WTC11 (cell line): ENCODE results near the gene ADAMTSL5. TPM values are rescaled to one million over a fixed set of nuclear protein-coding genes. Genes with fewer than 3 reads are reported as not detected.

Experiments used
- ATAC-seq: fragments of 200-7000 bp; cut with Tn5 transposase; 2 replicates; pipeline ENCODE4 v1.10.0; 2021; ENCODE audit warnings: mild to moderate bottlenecking, moderate library complexity
- CTCF ChIA-PET: fragments of 300-600 bp; sonication (Branson Sonifier 250); formaldehyde crosslinking; loops from one replicate; lab custom pipeline; 2021; ENCODE audit warnings: antibody characterized with exemption; lab: Charles Lee
- POLR2A ChIA-PET: fragments of 350-600 bp; sonication (Branson Sonifier 250); formaldehyde crosslinking; loops from one replicate; lab custom pipeline; 2021; ENCODE audit warnings: antibody characterized with exemption; lab: Charles Lee
- DNase-seq: peaks from one replicate; pipeline ENCODE4 v3.0.0; 2021; ENCODE audit warnings: low spot score
- H3K27ac Mint-ChIP-seq: 2 replicates; pipeline ENCODE4 v1.8.0; 2021; ENCODE audit warnings: mixed read lengths
- H3K27me3 Mint-ChIP-seq: 2 replicates; pipeline ENCODE4 v1.8.0; 2021; ENCODE audit warnings: low read depth, mild to moderate bottlenecking, moderate library complexity, mixed read lengths
- H3K36me3 Mint-ChIP-seq: 2 replicates; pipeline ENCODE4 v1.8.0; 2021; ENCODE audit warnings: mixed read lengths
- H3K4me1 Mint-ChIP-seq: 2 replicates; pipeline ENCODE4 v1.8.0; 2022; ENCODE audit warnings: mixed read lengths
- H3K4me3 Mint-ChIP-seq: 2 replicates; pipeline ENCODE4 v1.8.0; 2021; ENCODE audit warnings: mild to moderate bottlenecking, moderate library complexity, mixed read lengths
- H3K9me3 Mint-ChIP-seq: 2 replicates; pipeline ENCODE4 v1.8.0; 2021; ENCODE audit warnings: mixed read lengths
- ATF2 ChIP-seq: sonication (generic); formaldehyde crosslinking; IDR thresholded peaks from 2 replicates; pipeline ENCODE4 v1.8.1; 2022; ENCODE audit warnings: low read depth, missing genetic modification reagents, borderline replicate concordance
- JUN ChIP-seq: sonication (generic); formaldehyde crosslinking; IDR thresholded peaks from 2 replicates; pipeline ENCODE4 v1.8.0; 2023; ENCODE audit warnings: mild to moderate bottlenecking, missing genetic modification reagents
- NFATC4 ChIP-seq: fragments of 250-450 bp; sonication (Bioruptor Pico); IDR thresholded peaks from 2 replicates; pipeline ENCODE4 v1.9.0; 2021; ENCODE audit warnings: mild to moderate bottlenecking
- NFYB ChIP-seq: sonication (generic); formaldehyde crosslinking; conservative IDR thresholded peaks from 2 replicates; pipeline ENCODE4 v1.8.0; 2022; ENCODE audit warnings: low read depth, missing genetic modification reagents
- NR1H2 ChIP-seq: sonication (generic); formaldehyde crosslinking; IDR thresholded peaks from 2 replicates; pipeline ENCODE4 v1.9.0; 2021; ENCODE audit warnings: mild to moderate bottlenecking, moderate library complexity, missing genetic modification reagents
- NR2C2 ChIP-seq: sonication (generic); formaldehyde crosslinking; IDR thresholded peaks from 2 replicates; pipeline ENCODE4 v1.8.0; 2022; ENCODE audit warnings: mild to moderate bottlenecking, missing genetic modification reagents
- RORB ChIP-seq: fragments of 250-450 bp; sonication (Bioruptor Pico); IDR thresholded peaks from 2 replicates; pipeline ENCODE4 v1.9.0; 2021; ENCODE audit warnings: mild to moderate bottlenecking
- SMAD4 ChIP-seq: sonication (generic); formaldehyde crosslinking; IDR thresholded peaks from 2 replicates; pipeline ENCODE4 v1.8.0; 2022; ENCODE audit warnings: mild to moderate bottlenecking, missing genetic modification reagents
- SP1 ChIP-seq: sonication (generic); formaldehyde crosslinking; conservative IDR thresholded peaks from 2 replicates; pipeline ENCODE4 v1.8.1; 2022; ENCODE audit warnings: missing genetic modification reagents
- TEAD1 ChIP-seq: sonication (generic); formaldehyde crosslinking; IDR thresholded peaks from 2 replicates; pipeline ENCODE4 v1.8.0; 2022; ENCODE audit warnings: mild to moderate bottlenecking, missing genetic modification reagents
- ZBTB21 ChIP-seq: sonication (generic); formaldehyde crosslinking; IDR thresholded peaks from 2 replicates; pipeline ENCODE4 v1.8.1; 2023; ENCODE audit warnings: mild to moderate bottlenecking, missing genetic modification reagents, borderline replicate concordance
- ZNF281 ChIP-seq: sonication (generic); formaldehyde crosslinking; IDR thresholded peaks from 2 replicates; pipeline ENCODE4 v1.8.0; 2023; ENCODE audit warnings: mild to moderate bottlenecking, missing genetic modification reagents
- ZNF423 ChIP-seq: fragments of 250-450 bp; sonication (Bioruptor Pico); IDR thresholded peaks from 2 replicates; pipeline ENCODE4 v2.1.2; 2022; ENCODE audit warnings: mild to moderate bottlenecking, moderate library complexity
- total RNA-seq: library from RNA; stranded (reverse); gene quantifications from 3 replicates; pipeline ENCODE4 v1.2.3, GENCODE V29; 2021
- TF ChIP-seq, protein P1 (sequence below): sonication (generic); formaldehyde crosslinking; IDR thresholded peaks from 2 replicates; pipeline ENCODE4 v1.8.1; 2022; ENCODE audit warnings: low read depth, mild to moderate bottlenecking, moderate library complexity, missing genetic modification reagents, borderline replicate concordance
- TF ChIP-seq, protein P2 (sequence below): sonication (generic); formaldehyde crosslinking; IDR thresholded peaks from 2 replicates; pipeline ENCODE4 v1.8.1; 2023; ENCODE audit warnings: mild to moderate bottlenecking, missing genetic modification reagents
- TF ChIP-seq, protein P3 (sequence below): sonication (generic); formaldehyde crosslinking; IDR thresholded peaks from 2 replicates; pipeline ENCODE4 v1.8.0; 2022; ENCODE audit warnings: mild to moderate bottlenecking, missing genetic modification reagents

Gene ADAMTSL5
- total RNA-seq, 1 experiment from 2014 or later = 1.5 TPM

DNA sequence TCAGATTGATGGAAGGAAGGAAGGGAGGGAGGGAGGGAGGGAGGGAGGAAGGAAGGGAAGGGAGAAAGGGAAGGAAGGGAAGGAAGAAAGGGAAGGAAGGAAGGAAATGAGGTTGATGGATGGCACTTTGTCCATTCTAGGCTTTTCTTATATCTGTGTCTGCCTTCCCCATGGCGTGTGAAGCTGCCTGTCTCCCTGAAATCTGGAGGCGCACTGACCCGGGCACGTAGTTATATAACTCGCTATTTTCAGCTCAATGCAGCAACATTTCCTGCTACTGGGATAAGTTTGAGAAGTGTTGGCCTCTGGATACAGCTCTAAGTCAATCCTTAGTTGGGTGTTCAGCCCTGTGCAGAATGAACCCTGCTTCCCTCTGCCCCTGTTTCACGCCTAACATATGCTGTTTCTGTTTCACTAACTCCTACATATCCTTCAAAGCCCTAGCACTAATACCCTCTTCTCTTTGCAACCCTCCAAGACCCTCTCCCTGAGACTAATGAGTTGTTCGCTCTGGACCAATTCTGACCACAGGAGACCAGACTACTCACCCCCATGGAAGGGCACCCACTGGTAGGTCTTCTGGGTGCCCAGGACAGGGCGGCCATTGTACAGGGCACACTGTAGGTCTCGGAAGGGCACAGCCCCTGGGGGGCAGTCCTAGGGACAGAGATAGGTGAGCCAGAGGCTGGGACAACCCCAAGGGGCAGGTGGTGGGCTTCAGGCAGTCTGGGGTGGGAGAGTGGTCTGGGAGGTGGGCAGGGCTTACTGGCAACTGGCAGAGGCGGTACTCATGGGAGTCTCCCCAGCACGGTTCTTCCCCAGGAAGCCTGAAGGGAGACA, 3.0 kb downstream of the ADAMTSL5 start:
- H3K27me3 Mint-ChIP-seq = peaks cover 58% of the 10 kb centered on the region
- ChIA-PET CTCF (interaction anchor here (0.7 to 1.8 kb wide), 2 partner anchors 14 to 19 kb away, joined by 4 read pairs; partner anchors contain the start of genes PLK5 and REEP6), POLR2A (no interaction called here)
- H3K36me3 Mint-ChIP-seq = no peaks in the 10 kb centered on the region
- no peaks in the 10 kb centered on the region for H3K4me1 Mint-ChIP-seq
- no peaks in the 10 kb centered on the region for H3K9me3 Mint-ChIP-seq
- ATAC-seq (no peak), DNase-seq (no peak)
- no peak overlapping the region for H3K4me3 Mint-ChIP-seq
- TF ChIP-seq JUN = no peak
- no peak for TF ChIP-seq ZNF281
- TF ChIP-seq RORB (CRISPR knock-in tag) = no peak
- no peak overlapping the region for H3K27ac Mint-ChIP-seq

DNA sequence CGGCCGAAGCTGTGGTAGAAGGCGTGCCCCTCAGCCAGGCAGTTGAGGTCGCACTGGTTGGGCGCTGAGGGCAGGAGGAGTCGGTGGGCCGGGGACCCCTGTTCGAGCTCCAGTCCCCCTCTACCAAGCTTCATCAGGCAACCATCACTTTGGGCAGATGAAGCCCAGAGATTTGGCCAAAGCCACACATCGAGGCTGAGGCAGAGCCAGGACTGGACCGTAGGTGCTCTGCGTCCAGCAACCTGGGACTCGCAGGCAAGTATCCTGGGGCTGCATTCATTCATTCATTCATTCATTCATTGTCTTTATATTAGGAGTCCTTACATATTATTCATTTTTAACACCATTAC, 4.3 kb downstream of the ADAMTSL5 start:
- H3K36me3 Mint-ChIP-seq = no peaks in the 10 kb centered on the region
- DNase-seq (no peak), ATAC-seq (no peak)
- peaks cover 61% of the 10 kb centered on the region for H3K27me3 Mint-ChIP-seq
- H3K9me3 Mint-ChIP-seq = no peaks in the 10 kb centered on the region
- no peak for TF ChIP-seq NR1H2 (CRISPR knock-in tag)
- TF ChIP-seq NFATC4 = no peak
- no peak for TF ChIP-seq ATF2 (CRISPR knock-in tag)
- TF ChIP-seq, protein P1, sequence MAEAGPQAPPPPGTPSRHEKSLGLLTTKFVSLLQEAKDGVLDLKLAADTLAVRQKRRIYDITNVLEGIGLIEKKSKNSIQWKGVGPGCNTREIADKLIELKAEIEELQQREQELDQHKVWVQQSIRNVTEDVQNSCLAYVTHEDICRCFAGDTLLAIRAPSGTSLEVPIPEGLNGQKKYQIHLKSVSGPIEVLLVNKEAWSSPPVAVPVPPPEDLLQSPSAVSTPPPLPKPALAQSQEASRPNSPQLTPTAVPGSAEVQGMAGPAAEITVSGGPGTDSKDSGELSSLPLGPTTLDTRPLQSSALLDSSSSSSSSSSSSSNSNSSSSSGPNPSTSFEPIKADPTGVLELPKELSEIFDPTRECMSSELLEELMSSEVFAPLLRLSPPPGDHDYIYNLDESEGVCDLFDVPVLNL (CRISPR knock-in tag) = no peak
- POLR2A ChIA-PET = interaction anchor here (0.7 to 0.8 kb wide), 2 partner anchors 53 to 207 kb away, joined by 3 read pairs; no protein-coding TSS in a partner anchor
- no peaks in the 10 kb centered on the region; the same call in 1 of the 2 replicates for H3K4me1 Mint-ChIP-seq
- peak overlapping the region; percentile 42; the same call in 1 of the 2 replicates for H3K4me3 Mint-ChIP-seq
- CTCF ChIA-PET = interaction anchor here (0.8 to 1.8 kb wide), 3 partner anchors 15 to 54 kb away, joined by 3 to 4 read pairs (median 3); partner anchors contain the start of gene PLK5
- no peak overlapping the region for H3K27ac Mint-ChIP-seq

DNA sequence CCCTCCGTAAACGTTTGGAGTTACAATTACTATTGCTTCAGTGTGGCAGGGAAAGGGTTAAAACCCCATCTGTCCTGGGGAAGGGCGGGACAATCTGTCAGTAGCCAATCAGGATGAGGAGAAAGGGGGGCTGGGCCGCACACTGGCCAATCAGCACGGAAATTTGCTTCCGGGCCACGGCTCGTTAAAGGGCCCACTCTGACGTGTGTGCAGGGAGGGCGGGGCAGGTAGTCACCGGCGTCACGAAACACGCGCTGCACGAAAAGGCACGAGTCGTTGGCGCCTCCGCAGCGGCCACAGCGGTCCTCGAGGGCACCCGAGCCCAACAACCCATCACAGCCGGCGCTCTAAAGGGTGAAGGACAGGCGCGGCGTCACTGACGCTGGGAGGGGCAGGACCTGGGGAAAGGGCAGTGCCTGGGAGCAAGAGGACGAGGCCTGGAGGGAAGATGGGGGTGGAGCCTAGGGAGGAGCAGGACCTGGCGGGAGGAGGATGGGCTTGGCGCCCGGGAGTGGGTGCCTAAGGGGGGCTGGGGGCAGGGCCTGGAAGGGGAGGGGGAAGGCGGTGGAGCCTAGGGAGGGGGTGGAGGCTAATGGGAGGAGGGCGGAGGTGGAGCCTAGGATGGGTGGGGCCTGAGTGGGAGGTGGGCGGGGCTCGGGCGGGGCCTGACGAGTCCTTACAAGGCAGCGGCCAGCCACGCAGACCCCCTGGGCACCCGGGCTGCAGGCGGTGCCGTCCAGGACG, 4.9 kb downstream of the ADAMTSL5 start:
- peak; percentile 91 for ATAC-seq
- POLR2A ChIA-PET = interaction anchor here (0.7 to 0.8 kb wide), 2 partner anchors 52 to 206 kb away, joined by 3 read pairs; no protein-coding TSS in a partner anchor
- H3K27ac Mint-ChIP-seq = peak overlapping the region; percentile 99
- peak; percentile 95 for DNase-seq
- no peaks in the 10 kb centered on the region for H3K9me3 Mint-ChIP-seq
- CTCF ChIA-PET = interaction anchor here (0.6 to 1.8 kb wide), 3 partner anchors 16 to 206 kb away, joined by 3 to 4 read pairs (median 3); partner anchors contain the start of gene PLK5
- no peaks in the 10 kb centered on the region for H3K36me3 Mint-ChIP-seq
- H3K4me1 Mint-ChIP-seq = no peaks in the 10 kb centered on the region; the same call in 1 of the 2 replicates
- peak overlapping the region; percentile 94 for H3K4me3 Mint-ChIP-seq
- H3K27me3 Mint-ChIP-seq = peaks cover 65% of the 10 kb centered on the region
- TF ChIP-seq TEAD1 (CRISPR knock-in tag) (0 out of 2 replicates have a peak, but pooled peaks have one; percentile 22), SP1 (CRISPR knock-in tag) (peak; percentile 80), SMAD4 (CRISPR knock-in tag) (no peak), ZNF423 (CRISPR knock-in tag) (peak; percentile 87; the same call in 1 of the 2 replicates), NFYB (peak; percentile 98), ZNF281 (peak; percentile 62; the same call in 1 of the 2 replicates), NR2C2 (CRISPR knock-in tag) (no peak), ZBTB21 (CRISPR knock-in tag) (0 out of 2 replicates have a peak, but pooled peaks have one; percentile 16)
- TF ChIP-seq, protein P2, sequence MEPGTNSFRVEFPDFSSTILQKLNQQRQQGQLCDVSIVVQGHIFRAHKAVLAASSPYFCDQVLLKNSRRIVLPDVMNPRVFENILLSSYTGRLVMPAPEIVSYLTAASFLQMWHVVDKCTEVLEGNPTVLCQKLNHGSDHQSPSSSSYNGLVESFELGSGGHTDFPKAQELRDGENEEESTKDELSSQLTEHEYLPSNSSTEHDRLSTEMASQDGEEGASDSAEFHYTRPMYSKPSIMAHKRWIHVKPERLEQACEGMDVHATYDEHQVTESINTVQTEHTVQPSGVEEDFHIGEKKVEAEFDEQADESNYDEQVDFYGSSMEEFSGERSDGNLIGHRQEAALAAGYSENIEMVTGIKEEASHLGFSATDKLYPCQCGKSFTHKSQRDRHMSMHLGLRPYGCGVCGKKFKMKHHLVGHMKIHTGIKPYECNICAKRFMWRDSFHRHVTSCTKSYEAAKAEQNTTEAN = no peak
- TF ChIP-seq, protein P3, sequence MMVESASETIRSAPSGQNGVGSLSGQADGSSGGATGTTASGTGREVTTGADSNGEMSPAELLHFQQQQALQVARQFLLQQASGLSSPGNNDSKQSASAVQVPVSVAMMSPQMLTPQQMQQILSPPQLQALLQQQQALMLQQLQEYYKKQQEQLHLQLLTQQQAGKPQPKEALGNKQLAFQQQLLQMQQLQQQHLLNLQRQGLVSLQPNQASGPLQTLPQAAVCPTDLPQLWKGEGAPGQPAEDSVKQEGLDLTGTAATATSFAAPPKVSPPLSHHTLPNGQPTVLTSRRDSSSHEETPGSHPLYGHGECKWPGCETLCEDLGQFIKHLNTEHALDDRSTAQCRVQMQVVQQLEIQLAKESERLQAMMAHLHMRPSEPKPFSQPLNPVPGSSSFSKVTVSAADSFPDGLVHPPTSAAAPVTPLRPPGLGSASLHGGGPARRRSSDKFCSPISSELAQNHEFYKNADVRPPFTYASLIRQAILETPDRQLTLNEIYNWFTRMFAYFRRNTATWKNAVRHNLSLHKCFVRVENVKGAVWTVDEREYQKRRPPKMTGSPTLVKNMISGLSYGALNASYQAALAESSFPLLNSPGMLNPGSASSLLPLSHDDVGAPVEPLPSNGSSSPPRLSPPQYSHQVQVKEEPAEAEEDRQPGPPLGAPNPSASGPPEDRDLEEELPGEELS (CRISPR knock-in tag) = 0 out of 2 replicates have a peak, but pooled peaks have one; percentile 5
